ENCODE measurements around the gene OR7G1.

Gene OR7G1

GRCh38 chr19:9148697-9149096 lies 33.1 kb upstream of the OR7G1 start:
- TF ChIP-seq USF1 (IDR thresholded peaks at IDR 0.05), result peak; percentile 72
- no peak for TF ChIP-seq ZBTB7A (IDR thresholded peaks at IDR 0.05; ENCODE audit: low read depth)

- TF ChIP-seq TAF1 (IDR thresholded peaks at IDR 0.05; ENCODE audit: low read depth), result no peak
- TF ChIP-seq USF1 (IDR thresholded peaks at IDR 0.05), result no peak
- TF ChIP-seq MAX (IDR thresholded peaks at IDR 0.05), result no peak
- TF ChIP-seq CREB1 (IDR thresholded peaks at IDR 0.05; ENCODE audit: low read depth), result no peak
- no peak for TF ChIP-seq EP300 (IDR thresholded peaks at IDR 0.05; ENCODE audit: borderline replicate concordance)
- TF ChIP-seq NFIC (IDR thresholded peaks at IDR 0.05), result no peak
Observed at GRCh38 chr19:9146882-9147281, 31.3 kb upstream of the OR7G1 start.

GRCh38 chr19:9144920-9145319 lies 29.4 kb upstream of the OR7G1 start:
- TF ChIP-seq CREB1 (IDR thresholded peaks at IDR 0.05; ENCODE audit: low read depth) (no peak), TCF12 (IDR thresholded peaks at IDR 0.05; ENCODE audit: low read depth) (no peak), EP300 (IDR thresholded peaks at IDR 0.05; ENCODE audit: borderline replicate concordance) (no peak), FOXM1 (IDR thresholded peaks at IDR 0.05; ENCODE audit: borderline replicate concordance, low read depth) (no peak), EGR1 (IDR thresholded peaks at IDR 0.05) (no peak), YY1 (IDR thresholded peaks at IDR 0.05; ENCODE audit: low read depth) (no peak), MAX (IDR thresholded peaks at IDR 0.05) (no peak), TAF1 (IDR thresholded peaks at IDR 0.05; ENCODE audit: low read depth) (no peak), RAD21 (IDR thresholded peaks at IDR 0.05; ENCODE audit: low read depth) (no peak), NFIC (IDR thresholded peaks at IDR 0.05) (no peak), USF1 (IDR thresholded peaks at IDR 0.05) (no peak), REST (IDR thresholded peaks at IDR 0.05; ENCODE audit: low read depth) (no peak), ZBTB7A (IDR thresholded peaks at IDR 0.05; ENCODE audit: low read depth) (no peak), TEAD4 (IDR thresholded peaks at IDR 0.05) (no peak), CEBPB (IDR thresholded peaks at IDR 0.05) (no peak)

GRCh38 chr19:9140159-9140874 lies 24.8 kb upstream of the OR7G1 start, which contains the start of gene ZNF317:
TSS of gene ZNF317 (plus strand) at chr19:9140397. CDS start at chr19:9156017, 15,620 bp downstream.
- peak; percentile 94 for TF ChIP-seq YY1 (IDR thresholded peaks at IDR 0.05; ENCODE audit: low read depth)
- no peak for TF ChIP-seq ZBTB7A (IDR thresholded peaks at IDR 0.05; ENCODE audit: low read depth)
- peak; percentile 73 for TF ChIP-seq TCF12 (IDR thresholded peaks at IDR 0.05; ENCODE audit: low read depth)
- TF ChIP-seq CEBPB (IDR thresholded peaks at IDR 0.05), result no peak
- TF ChIP-seq USF1 (IDR thresholded peaks at IDR 0.05), result peak; percentile 70
- peak; percentile 82 for TF ChIP-seq MAX (IDR thresholded peaks at IDR 0.05)
- no peak for TF ChIP-seq EP300 (IDR thresholded peaks at IDR 0.05; ENCODE audit: borderline replicate concordance)
- TF ChIP-seq CREB1 (IDR thresholded peaks at IDR 0.05; ENCODE audit: low read depth), result peak; percentile 71
- 0 out of 2 replicates have a peak, but pooled peaks have one; percentile 16 for TF ChIP-seq REST (IDR thresholded peaks at IDR 0.05; ENCODE audit: low read depth)
- TF ChIP-seq EGR1 (IDR thresholded peaks at IDR 0.05), result peak; percentile 35; the same call in 1 of the 2 replicates
- no peak for TF ChIP-seq NFIC (IDR thresholded peaks at IDR 0.05)
- 0 out of 2 replicates have a peak, but pooled peaks have one; percentile 21 for TF ChIP-seq TEAD4 (IDR thresholded peaks at IDR 0.05)
- TF ChIP-seq TAF1 (IDR thresholded peaks at IDR 0.05; ENCODE audit: low read depth), result peak; percentile 92
- TF ChIP-seq FOXM1 (IDR thresholded peaks at IDR 0.05; ENCODE audit: borderline replicate concordance, low read depth), result no peak; the same call in 1 of the 2 replicates

Data from Ishikawa (cell line).